ENCODE results near the gene CERS6.

The CERS6 gene

DNA sequence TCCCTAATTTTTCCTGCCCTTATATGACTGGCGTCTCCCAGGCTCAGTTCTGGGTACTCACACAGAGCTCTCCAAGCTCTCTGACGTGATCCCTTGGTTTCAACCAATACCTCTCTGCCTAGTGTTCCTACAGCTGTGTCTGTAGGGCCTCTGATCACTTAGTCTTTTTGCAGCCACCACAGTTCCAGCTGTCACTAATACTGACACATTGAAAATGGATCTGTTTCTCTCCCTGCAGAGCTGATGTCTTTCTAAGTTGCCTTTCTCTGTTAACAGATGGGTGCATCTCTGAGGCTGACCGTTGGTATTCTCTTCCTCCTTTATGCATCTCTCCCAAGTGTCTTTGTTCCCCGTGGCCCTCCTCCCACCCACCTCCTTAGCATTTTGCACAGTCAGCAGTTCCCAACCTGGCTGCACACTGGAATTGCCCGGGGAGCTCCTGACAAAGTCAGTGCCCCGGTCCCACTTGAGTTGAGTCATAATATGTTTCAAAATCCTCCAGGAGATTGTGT lies 62.5 kb downstream of the CERS6 start (continued):
- TF ChIP-seq, protein P1, sequence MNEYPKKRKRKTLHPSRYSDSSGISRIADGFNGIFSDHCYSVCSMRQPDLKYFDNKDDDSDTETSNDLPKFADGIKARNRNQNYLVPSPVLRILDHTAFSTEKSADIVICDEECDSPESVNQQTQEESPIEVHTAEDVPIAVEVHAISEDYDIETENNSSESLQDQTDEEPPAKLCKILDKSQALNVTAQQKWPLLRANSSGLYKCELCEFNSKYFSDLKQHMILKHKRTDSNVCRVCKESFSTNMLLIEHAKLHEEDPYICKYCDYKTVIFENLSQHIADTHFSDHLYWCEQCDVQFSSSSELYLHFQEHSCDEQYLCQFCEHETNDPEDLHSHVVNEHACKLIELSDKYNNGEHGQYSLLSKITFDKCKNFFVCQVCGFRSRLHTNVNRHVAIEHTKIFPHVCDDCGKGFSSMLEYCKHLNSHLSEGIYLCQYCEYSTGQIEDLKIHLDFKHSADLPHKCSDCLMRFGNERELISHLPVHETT (tag by site-specific recombination; IDR thresholded peaks at IDR 0.05) = no peak
- TF ChIP-seq ZNF623 (tag by site-specific recombination; IDR thresholded peaks at IDR 0.05) (no peak), ZNF280C (tag by site-specific recombination; IDR thresholded peaks at IDR 0.05) (no peak), ZNF626 (tag by site-specific recombination; IDR thresholded peaks at IDR 0.05) (no peak), TRIM28 (IDR thresholded peaks at IDR 0.05; ENCODE audit: borderline replicate concordance, low read length) (peak; percentile 81), ZFHX2 (tag by site-specific recombination; conservative IDR thresholded peaks at IDR 0.05) (0 out of 2 replicates have a peak, but pooled peaks have one; percentile 42), ZNF704 (tag by site-specific recombination; IDR thresholded peaks at IDR 0.05) (no peak), ZFP41 (tag by site-specific recombination; IDR thresholded peaks at IDR 0.05; ENCODE audit: borderline replicate concordance) (no peak), ZBTB20 (tag by site-specific recombination; IDR thresholded peaks at IDR 0.05) (0 out of 2 replicates have a peak, but pooled peaks have one; percentile 24), GLI2 (tag by site-specific recombination; IDR thresholded peaks at IDR 0.05; ENCODE audit: borderline replicate concordance, low read depth) (no peak), GLIS2 (tag by site-specific recombination; IDR thresholded peaks at IDR 0.05) (no peak), ZNF433 (tag by site-specific recombination; IDR thresholded peaks at IDR 0.05; ENCODE audit: low read depth) (no peak), ZNF174 (tag by site-specific recombination; IDR thresholded peaks at IDR 0.05) (no peak), SETDB1 (IDR thresholded peaks at IDR 0.05; ENCODE audit: insufficient read length, low read length) (no peak), ZNF843 (tag by site-specific recombination; IDR thresholded peaks at IDR 0.05) (no peak), ZBTB17 (tag by site-specific recombination; IDR thresholded peaks at IDR 0.05) (peak; percentile 71), GLIS1 (tag by site-specific recombination; IDR thresholded peaks at IDR 0.05) (peak; percentile 20; the same call in 1 of the 2 replicates), ZNF529 (tag by site-specific recombination; IDR thresholded peaks at IDR 0.05; ENCODE audit: insufficient replicate concordance) (no peak), ZNF175 (tag by site-specific recombination; IDR thresholded peaks at IDR 0.05) (no peak), ZNF510 (tag by site-specific recombination; IDR thresholded peaks at IDR 0.05; ENCODE audit: insufficient replicate concordance) (no peak), BCL11B (tag by site-specific recombination; IDR thresholded peaks at IDR 0.05; ENCODE audit: low read depth) (no peak), HOXD13 (CRISPR knock-in tag; IDR thresholded peaks at IDR 0.05; ENCODE audit: borderline replicate concordance) (no peak), WT1 (tag by site-specific recombination; IDR thresholded peaks at IDR 0.05) (0 out of 2 replicates have a peak, but pooled peaks have one; percentile 48), ZNF558 (tag by site-specific recombination; IDR thresholded peaks at IDR 0.05) (no peak)
- TF ChIP-seq, protein P2, sequence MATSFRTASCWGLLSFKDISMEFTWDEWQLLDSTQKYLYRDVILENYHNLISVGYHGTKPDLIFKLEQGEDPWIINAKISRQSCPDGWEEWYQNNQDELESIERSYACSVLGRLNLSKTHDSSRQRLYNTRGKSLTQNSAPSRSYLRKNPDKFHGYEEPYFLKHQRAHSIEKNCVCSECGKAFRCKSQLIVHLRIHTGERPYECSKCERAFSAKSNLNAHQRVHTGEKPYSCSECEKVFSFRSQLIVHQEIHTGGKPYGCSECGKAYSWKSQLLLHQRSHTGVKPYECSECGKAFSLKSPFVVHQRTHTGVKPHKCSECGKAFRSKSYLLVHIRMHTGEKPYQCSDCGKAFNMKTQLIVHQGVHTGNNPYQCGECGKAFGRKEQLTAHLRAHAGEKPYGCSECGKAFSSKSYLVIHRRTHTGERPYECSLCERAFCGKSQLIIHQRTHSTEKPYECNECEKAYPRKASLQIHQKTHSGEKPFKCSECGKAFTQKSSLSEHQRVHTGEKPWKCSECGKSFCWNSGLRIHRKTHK (tag by site-specific recombination; IDR thresholded peaks at IDR 0.05) = no peak
- TF ChIP-seq, protein P3, sequence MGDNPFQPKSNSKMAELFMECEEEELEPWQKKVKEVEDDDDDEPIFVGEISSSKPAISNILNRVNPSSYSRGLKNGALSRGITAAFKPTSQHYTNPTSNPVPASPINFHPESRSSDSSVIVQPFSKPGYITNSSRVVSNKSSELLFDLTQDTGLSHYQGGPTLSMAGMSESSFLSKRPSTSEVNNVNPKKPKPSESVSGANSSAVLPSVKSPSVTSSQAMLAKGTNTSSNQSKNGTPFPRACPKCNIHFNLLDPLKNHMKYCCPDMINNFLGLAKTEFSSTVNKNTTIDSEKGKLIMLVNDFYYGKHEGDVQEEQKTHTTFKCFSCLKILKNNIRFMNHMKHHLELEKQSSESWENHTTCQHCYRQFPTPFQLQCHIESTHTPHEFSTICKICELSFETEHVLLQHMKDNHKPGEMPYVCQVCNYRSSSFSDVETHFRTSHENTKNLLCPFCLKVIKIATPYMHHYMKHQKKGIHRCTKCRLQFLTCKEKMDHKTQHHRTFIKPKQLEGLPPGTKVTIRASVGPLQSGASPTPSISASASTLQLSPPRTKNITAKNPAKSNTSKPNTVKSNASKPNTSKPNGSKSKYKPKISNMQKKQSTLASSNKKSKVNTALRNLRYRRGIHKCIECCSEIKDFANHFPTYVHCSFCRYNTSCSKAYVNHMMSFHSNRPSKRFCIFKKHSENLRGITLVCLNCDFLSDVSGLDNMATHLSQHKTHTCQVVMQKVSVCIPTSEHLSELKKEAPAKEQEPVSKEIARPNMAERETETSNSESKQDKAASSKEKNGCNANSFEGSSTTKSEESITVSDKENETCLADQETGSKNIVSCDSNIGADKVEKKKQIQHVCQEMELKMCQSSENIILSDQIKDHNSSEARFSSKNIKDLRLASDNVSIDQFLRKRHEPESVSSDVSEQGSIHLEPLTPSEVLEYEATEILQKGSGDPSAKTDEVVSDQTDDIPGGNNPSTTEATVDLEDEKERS (tag by site-specific recombination; IDR thresholded peaks at IDR 0.05) = no peak
- TF ChIP-seq, protein P4, sequence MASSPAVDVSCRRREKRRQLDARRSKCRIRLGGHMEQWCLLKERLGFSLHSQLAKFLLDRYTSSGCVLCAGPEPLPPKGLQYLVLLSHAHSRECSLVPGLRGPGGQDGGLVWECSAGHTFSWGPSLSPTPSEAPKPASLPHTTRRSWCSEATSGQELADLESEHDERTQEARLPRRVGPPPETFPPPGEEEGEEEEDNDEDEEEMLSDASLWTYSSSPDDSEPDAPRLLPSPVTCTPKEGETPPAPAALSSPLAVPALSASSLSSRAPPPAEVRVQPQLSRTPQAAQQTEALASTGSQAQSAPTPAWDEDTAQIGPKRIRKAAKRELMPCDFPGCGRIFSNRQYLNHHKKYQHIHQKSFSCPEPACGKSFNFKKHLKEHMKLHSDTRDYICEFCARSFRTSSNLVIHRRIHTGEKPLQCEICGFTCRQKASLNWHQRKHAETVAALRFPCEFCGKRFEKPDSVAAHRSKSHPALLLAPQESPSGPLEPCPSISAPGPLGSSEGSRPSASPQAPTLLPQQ (tag by site-specific recombination; IDR thresholded peaks at IDR 0.05) = no peak
- TF ChIP-seq, protein P5, sequence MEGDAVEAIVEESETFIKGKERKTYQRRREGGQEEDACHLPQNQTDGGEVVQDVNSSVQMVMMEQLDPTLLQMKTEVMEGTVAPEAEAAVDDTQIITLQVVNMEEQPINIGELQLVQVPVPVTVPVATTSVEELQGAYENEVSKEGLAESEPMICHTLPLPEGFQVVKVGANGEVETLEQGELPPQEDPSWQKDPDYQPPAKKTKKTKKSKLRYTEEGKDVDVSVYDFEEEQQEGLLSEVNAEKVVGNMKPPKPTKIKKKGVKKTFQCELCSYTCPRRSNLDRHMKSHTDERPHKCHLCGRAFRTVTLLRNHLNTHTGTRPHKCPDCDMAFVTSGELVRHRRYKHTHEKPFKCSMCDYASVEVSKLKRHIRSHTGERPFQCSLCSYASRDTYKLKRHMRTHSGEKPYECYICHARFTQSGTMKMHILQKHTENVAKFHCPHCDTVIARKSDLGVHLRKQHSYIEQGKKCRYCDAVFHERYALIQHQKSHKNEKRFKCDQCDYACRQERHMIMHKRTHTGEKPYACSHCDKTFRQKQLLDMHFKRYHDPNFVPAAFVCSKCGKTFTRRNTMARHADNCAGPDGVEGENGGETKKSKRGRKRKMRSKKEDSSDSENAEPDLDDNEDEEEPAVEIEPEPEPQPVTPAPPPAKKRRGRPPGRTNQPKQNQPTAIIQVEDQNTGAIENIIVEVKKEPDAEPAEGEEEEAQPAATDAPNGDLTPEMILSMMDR (tag by site-specific recombination; IDR thresholded peaks at IDR 0.05) = no peak
